Ishikawa (cell line): Measurements from ENCODE around the gene TRIM62.

Source experiments
- CEBPB ChIP-seq: IDR thresholded peaks from 2 replicates; pipeline ENCODE4 v1.6.1; 2012
- CREB1 ChIP-seq: IDR thresholded peaks from 2 replicates; pipeline ENCODE4 v1.6.1; 2012; ENCODE audit warnings: low read depth
- EGR1 ChIP-seq: IDR thresholded peaks from 2 replicates; pipeline ENCODE4 v1.6.1; 2012
- EP300 ChIP-seq: IDR thresholded peaks from 2 replicates; pipeline ENCODE4 v1.6.1; 2012; ENCODE audit warnings: borderline replicate concordance
- FOXM1 ChIP-seq: IDR thresholded peaks from 2 replicates; pipeline ENCODE4 v1.6.1; 2012; ENCODE audit warnings: low read depth, borderline replicate concordance
- MAX ChIP-seq: IDR thresholded peaks from 2 replicates; pipeline ENCODE4 v1.6.1; 2012
- NFIC ChIP-seq: IDR thresholded peaks from 2 replicates; pipeline ENCODE4 v1.6.1; 2012
- RAD21 ChIP-seq: IDR thresholded peaks from 2 replicates; pipeline ENCODE4 v1.6.1; 2012; ENCODE audit warnings: low read depth
- REST ChIP-seq: IDR thresholded peaks from 2 replicates; pipeline ENCODE4 v1.6.1; 2012; ENCODE audit warnings: low read depth, mild to moderate bottlenecking
- TAF1 ChIP-seq: IDR thresholded peaks from 2 replicates; pipeline ENCODE4 v1.6.1; 2012; ENCODE audit warnings: low read depth, mild to moderate bottlenecking
- TCF12 ChIP-seq: IDR thresholded peaks from 2 replicates; pipeline ENCODE4 v1.6.1; 2012; ENCODE audit warnings: low read depth
- TEAD4 ChIP-seq: IDR thresholded peaks from 2 replicates; pipeline ENCODE4 v1.6.1; 2012
- USF1 ChIP-seq: IDR thresholded peaks from 2 replicates; pipeline ENCODE4 v1.6.1; 2012
- YY1 ChIP-seq: IDR thresholded peaks from 2 replicates; pipeline ENCODE4 v1.6.1; 2012; ENCODE audit warnings: low read depth
- ZBTB7A ChIP-seq: IDR thresholded peaks from 2 replicates; pipeline ENCODE4 v1.6.1; 2012; ENCODE audit warnings: low read depth

The TRIM62 gene

GRCh38 chr1:33162141-33162540 lies 19.7 kb downstream of the TRIM62 start:
- TF ChIP-seq CREB1 (no peak), CEBPB (no peak), FOXM1 (no peak)

GRCh38 chr1:33161061-33161681 lies 20.7 kb downstream of the TRIM62 start:
- TF ChIP-seq TEAD4 (no peak), CREB1 (no peak), NFIC (peak; percentile 64; the same call in 1 of the 2 replicates), EGR1 (no peak), REST (no peak), TCF12 (no peak), USF1 (no peak)

- TF ChIP-seq CREB1: no peak
- TF ChIP-seq REST: no peak
- TF ChIP-seq FOXM1: no peak
- TF ChIP-seq YY1: no peak
- TF ChIP-seq ZBTB7A: no peak
Observed at GRCh38 chr1:33159577-33159976, 22.3 kb downstream of the TRIM62 start.

- no peak for TF ChIP-seq FOXM1
Observed at GRCh38 chr1:33158366-33158765, 23.5 kb downstream of the TRIM62 start.

GRCh38 chr1:33157131-33157530 lies 24.7 kb downstream of the TRIM62 start:
- no peak for TF ChIP-seq TAF1
- TF ChIP-seq EP300: no peak
- TF ChIP-seq CEBPB: no peak
- no peak for TF ChIP-seq EGR1
- no peak for TF ChIP-seq FOXM1
- TF ChIP-seq CREB1: no peak
- no peak for TF ChIP-seq USF1
- no peak for TF ChIP-seq MAX
- TF ChIP-seq TCF12: no peak
- no peak for TF ChIP-seq RAD21
- TF ChIP-seq NFIC: no peak
- no peak for TF ChIP-seq ZBTB7A
- no peak for TF ChIP-seq TEAD4
- no peak for TF ChIP-seq REST
- TF ChIP-seq YY1: no peak

GRCh38 chr1:33155877-33156538 lies 25.8 kb downstream of the TRIM62 start:
- 0 out of 2 replicates have a peak, but pooled peaks have one; percentile 27 for TF ChIP-seq NFIC
- no peak for TF ChIP-seq RAD21
